ENCODE measurements around the gene FATE1. TPM values are rescaled to one million over a fixed set of nuclear protein-coding genes. Genes with fewer than 3 reads are reported as not detected.

Gene FATE1
- total and polyA plus RNA-seq, 4 donors, result not detected

- Histone ChIP-seq H3K9me3 (ENCODE audit: control insufficient read depth in 4 of 4, low read length in 3 of 4) (no peaks in the 10 kb centered on the region), H3K4me3 (ENCODE audit: low read depth in 1 of 3, low read length in 3 of 3) (no peak overlapping the region), H3K36me3 (ENCODE audit: control insufficient read depth in 4 of 4, insufficient read depth in 3 of 4, low read depth in 1 of 4, low read length in 3 of 4) (no peaks in the 10 kb centered on the region), H3K4me1 (ENCODE audit: control insufficient read depth in 4 of 4, insufficient read depth in 4 of 4, low read length in 3 of 4) (peaks cover 0 to 11% (median 3%) of the 10 kb centered on the region in 4 donors), H3K9ac (ENCODE audit: low read depth in 1 of 2, low read length in 2 of 2) (no peak overlapping the region), H3K27ac (ENCODE audit: low read depth in 1 of 2, low read length in 2 of 2) (no peak overlapping the region), H3K27me3 (ENCODE audit: control insufficient read depth in 4 of 4, insufficient read depth in 4 of 4, low read length in 3 of 4) (peaks cover 0 to 2% (median 0%) of the 10 kb centered on the region in 4 donors)
- 94% methylated on average over 4 of the region's 4 CpGs for WGBS
- DNase-seq (ENCODE audit: low spot score), result no peak
- TF ChIP-seq MAX (IDR thresholded peaks at IDR 0.05), result no peak
- TF ChIP-seq NR2F2 (IDR thresholded peaks at IDR 0.05), result no peak
- TF ChIP-seq EGR1 (IDR thresholded peaks at IDR 0.05; ENCODE audit: low read depth in 2 of 2), result no peak
- no peak for TF ChIP-seq ATF3 (IDR thresholded peaks at IDR 0.05)
- TF ChIP-seq HNF4G (IDR thresholded peaks at IDR 0.05), result no peak
Measured at GRCh38 chrX:151729056-151729725, 13.4 kb downstream of the FATE1 start.

- no peaks in the 10 kb centered on the region for H3K9me3 ChIP-seq (ENCODE audit: control insufficient read depth in 4 of 4, low read length in 3 of 4)
- WGBS, result 69% methylated on average over 4 of the region's 4 CpGs
- no peak for DNase-seq (ENCODE audit: low spot score)
- no peak within 1 kb of the TSS for H3K4me3 ChIP-seq (ENCODE audit: low read depth in 1 of 3, low read length in 3 of 3)
- peaks cover 0 to 2% (median 0%) of the 10 kb centered on the region in 4 donors for H3K27me3 ChIP-seq (ENCODE audit: control insufficient read depth in 4 of 4, insufficient read depth in 4 of 4, low read length in 3 of 4)
- H3K9ac ChIP-seq (ENCODE audit: low read depth in 1 of 2, low read length in 2 of 2), result no peak within 1 kb of the TSS
- H3K4me1 ChIP-seq (ENCODE audit: control insufficient read depth in 4 of 4, insufficient read depth in 4 of 4, low read length in 3 of 4), result no peaks in the 10 kb centered on the region
- H3K36me3 ChIP-seq (ENCODE audit: control insufficient read depth in 4 of 4, insufficient read depth in 3 of 4, low read depth in 1 of 4, low read length in 3 of 4), result no peaks in the 10 kb centered on the region
- no peak within 1 kb of the TSS for H3K27ac ChIP-seq (ENCODE audit: low read depth in 1 of 2, low read length in 2 of 2)
- TF ChIP-seq HNF4G (IDR thresholded peaks at IDR 0.05) (no peak), MAX (IDR thresholded peaks at IDR 0.05) (no peak), CTCF (IDR thresholded peaks at IDR 0.05; ENCODE audit: low read depth, low read length, missing input control) (no peak), ATF3 (IDR thresholded peaks at IDR 0.05) (no peak), ZBTB33 (IDR thresholded peaks at IDR 0.05) (no peak), FOXA2 (IDR thresholded peaks at IDR 0.05) (no peak), RAD21 (IDR thresholded peaks at IDR 0.05) (no peak), GABPA (IDR thresholded peaks at IDR 0.05 in 1 of 2, conservative IDR thresholded peaks at IDR 0.05 in 1 of 2) (no peak), YY1 (IDR thresholded peaks at IDR 0.05) (no peak), REST (IDR thresholded peaks at IDR 0.05) (no peak), RXRA (IDR thresholded peaks at IDR 0.05) (no peak), EGR1 (IDR thresholded peaks at IDR 0.05; ENCODE audit: low read depth in 2 of 2) (no peak), SP1 (IDR thresholded peaks at IDR 0.05) (no peak), JUND (IDR thresholded peaks at IDR 0.05) (no peak), HNF4A (conservative IDR thresholded peaks at IDR 0.05) (no peak)
Measured at GRCh38 chrX:151734446-151734845, 18.6 kb downstream of the FATE1 start, which contains the start of gene CNGA2. TSS of gene CNGA2 (plus strand) at chrX:151734746. CDS start at chrX:151738484, 3,738 bp downstream.

Data from liver (tissue), 9 donors.